BE2C (cell line): ENCODE measurements around the gene TIMP3.

ENCODE experiments used
- DNase-seq: peaks from one replicate; pipeline ENCODE4 v3.0.0-alpha.2; 2020
- H3K27me3 ChIP-seq: fragments of 250-450 bp; sonication (Bioruptor Pico); 2 replicates; pipeline ENCODE4 v1.5.1; 2020; ENCODE audit warnings: mild to moderate bottlenecking
- H3K36me3 ChIP-seq: fragments of 250-450 bp; sonication (Bioruptor Pico); 2 replicates; pipeline ENCODE4 v1.5.1; 2020; ENCODE audit warnings: mild to moderate bottlenecking
- H3K4me1 ChIP-seq: fragments of 250-450 bp; sonication (Bioruptor Pico); 2 replicates; pipeline ENCODE4 v1.5.1; 2020
- H3K4me3 ChIP-seq: 2 replicates; pipeline ENCODE4 v1.5.1; 2011; ENCODE audit warnings: low read depth, low read length
- H3K9me3 ChIP-seq: fragments of 250-450 bp; sonication (Bioruptor Pico); 2 replicates; pipeline ENCODE4 v1.5.1; 2020
- CTCF ChIP-seq: IDR thresholded peaks from 2 replicates; pipeline ENCODE4 v1.5.1; 2012; ENCODE audit warnings: mild to moderate bottlenecking, low read depth, low read length

Gene TIMP3

GRCh38 chr22:32832174-32832573, 30.7 kb downstream of the TIMP3 start:
- Histone ChIP-seq H3K4me3 (no peak overlapping the region), H3K36me3 (no peaks in the 10 kb centered on the region), H3K27me3 (no peaks in the 10 kb centered on the region), H3K4me1 (no peaks in the 10 kb centered on the region; the same call in 1 of the 2 replicates), H3K9me3 (no peaks in the 10 kb centered on the region)
- no peak for DNase-seq
- no peak for TF ChIP-seq CTCF

- Histone ChIP-seq H3K9me3 (no peaks in the 10 kb centered on the region), H3K36me3 (no peaks in the 10 kb centered on the region), H3K27me3 (no peaks in the 10 kb centered on the region), H3K4me3 (no peak overlapping the region), H3K4me1 (peaks cover 8% of the 10 kb centered on the region)
- TF ChIP-seq CTCF, result peak; percentile 69
- DNase-seq, result no peak
Observed at GRCh38 chr22:32836280-32837123, 35.0 kb downstream of the TIMP3 start.

DNA sequence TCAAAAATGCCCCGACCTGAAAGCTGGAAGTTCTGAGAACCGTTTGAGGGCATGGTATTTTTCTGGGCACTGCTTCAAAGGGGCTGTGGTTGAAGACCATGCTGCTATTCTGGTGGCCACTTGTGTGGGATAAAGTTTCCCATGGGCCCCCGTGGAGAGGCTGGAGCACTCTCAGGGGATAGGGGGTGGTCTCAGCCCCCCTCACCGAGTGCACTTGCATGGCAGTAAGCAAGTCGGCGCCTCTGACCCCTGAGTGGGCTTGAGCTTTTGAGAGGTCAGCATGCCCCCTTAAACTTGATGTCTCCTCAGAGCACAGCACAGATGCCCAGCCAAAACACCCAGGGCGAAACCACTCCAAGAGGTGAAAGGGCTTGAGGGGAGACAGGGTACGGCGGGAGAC, 35.6 kb downstream of the TIMP3 start:
- no peaks in the 10 kb centered on the region for H3K9me3 ChIP-seq
- no peaks in the 10 kb centered on the region for H3K27me3 ChIP-seq
- H3K36me3 ChIP-seq, result no peaks in the 10 kb centered on the region
- DNase-seq, result no peak
- H3K4me1 ChIP-seq, result peaks cover 9% of the 10 kb centered on the region
- no peak for TF ChIP-seq CTCF
- H3K4me3 ChIP-seq, result no peak overlapping the region

- no peak for TF ChIP-seq CTCF
- Histone ChIP-seq H3K27me3 (no peaks in the 10 kb centered on the region), H3K36me3 (no peaks in the 10 kb centered on the region), H3K9me3 (no peaks in the 10 kb centered on the region), H3K4me3 (no peak overlapping the region), H3K4me1 (peaks cover 14% of the 10 kb centered on the region)
- DNase-seq, result no peak
Observed at GRCh38 chr22:32837803-32838202, 36.3 kb downstream of the TIMP3 start.

GRCh38 chr22:32839831-32840584, 38.5 kb downstream of the TIMP3 start:
- DNase-seq, result no peak
- no peak for TF ChIP-seq CTCF
- H3K27me3 ChIP-seq, result no peaks in the 10 kb centered on the region
- H3K9me3 ChIP-seq, result no peaks in the 10 kb centered on the region
- peaks cover 14% of the 10 kb centered on the region for H3K4me1 ChIP-seq
- H3K4me3 ChIP-seq, result no peak overlapping the region
- no peaks in the 10 kb centered on the region for H3K36me3 ChIP-seq

DNA sequence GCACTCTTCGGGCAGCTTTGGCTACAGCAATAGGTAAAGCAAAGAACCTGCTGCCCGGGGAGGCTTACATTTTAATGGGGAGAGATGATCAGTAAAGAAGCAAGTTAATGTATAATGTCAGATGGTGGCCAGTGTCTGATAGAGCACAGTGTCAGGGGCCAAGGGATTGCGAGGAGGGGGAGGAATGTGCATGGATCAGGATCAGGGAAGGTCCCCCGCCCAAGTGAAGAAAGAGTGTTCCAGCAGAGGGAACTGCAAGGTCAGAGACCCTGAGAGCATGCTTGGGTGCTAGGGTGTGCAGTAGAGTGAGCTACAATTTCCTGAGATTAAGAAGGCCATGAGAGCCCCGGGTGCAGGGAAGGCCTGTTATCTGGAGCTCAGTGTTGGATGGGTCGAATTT, 39.7 kb downstream of the TIMP3 start:
- Histone ChIP-seq H3K4me3 (no peak overlapping the region), H3K9me3 (no peaks in the 10 kb centered on the region), H3K4me1 (peaks cover 14% of the 10 kb centered on the region), H3K36me3 (no peaks in the 10 kb centered on the region), H3K27me3 (no peaks in the 10 kb centered on the region)
- no peak for DNase-seq
- TF ChIP-seq CTCF, result no peak
